Measurements from ENCODE around the gene FGD4.

FGD4 gene

GRCh38 chr12:32390572-32391219, 8.7 kb upstream of the FGD4 start:
- H3K9me3 Mint-ChIP-seq: no peaks in the 10 kb centered on the region
- intact Hi-C loops (cut with micrococcal nuclease): no loop called here
- peaks cover 6% of the 10 kb centered on the region for H3K4me1 Mint-ChIP-seq (ENCODE audit: low read depth)
- H3K36me3 Mint-ChIP-seq (ENCODE audit: low read depth): no peaks in the 10 kb centered on the region
- H3K27me3 Mint-ChIP-seq: peaks cover 24% of the 10 kb centered on the region
- no peak overlapping the region for H3K27ac Mint-ChIP-seq
- H3K4me3 Mint-ChIP-seq: peak overlapping the region; percentile 65

- no peaks in the 10 kb centered on the region for H3K9me3 Mint-ChIP-seq
- H3K4me3 Mint-ChIP-seq: no peak overlapping the region
- H3K4me1 Mint-ChIP-seq (ENCODE audit: low read depth): peaks cover 15% of the 10 kb centered on the region
- no peak overlapping the region for H3K27ac Mint-ChIP-seq
- peaks cover 6% of the 10 kb centered on the region for H3K36me3 Mint-ChIP-seq (ENCODE audit: low read depth)
- peaks cover 42% of the 10 kb centered on the region for H3K27me3 Mint-ChIP-seq
- intact Hi-C loops (cut with micrococcal nuclease): no loop called here
Measured at GRCh38 chr12:32395026-32395425, 4.3 kb upstream of the FGD4 start.

DNA sequence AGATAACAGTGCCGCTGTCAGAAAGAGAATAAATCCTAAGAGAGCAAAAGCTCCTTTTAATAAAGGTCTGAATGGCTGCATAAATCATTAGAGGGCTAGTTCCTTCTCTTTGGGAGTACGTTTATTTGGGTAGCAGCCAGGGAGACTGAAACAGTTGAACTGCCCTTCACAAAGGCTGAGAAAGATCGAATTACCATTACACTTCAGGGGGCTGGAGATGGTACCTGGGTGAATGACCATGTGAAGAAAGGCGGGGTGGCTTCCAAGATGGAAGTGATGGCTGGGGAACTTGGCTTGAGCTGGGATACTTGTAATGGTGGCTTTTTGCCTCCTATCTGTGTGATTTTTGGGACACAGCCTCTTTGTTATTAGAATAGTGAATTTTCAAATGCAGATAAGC, 1.7 kb upstream of the FGD4 start:
- H3K4me1 Mint-ChIP-seq (ENCODE audit: low read depth): peaks cover 15% of the 10 kb centered on the region
- no peaks in the 10 kb centered on the region for H3K9me3 Mint-ChIP-seq
- H3K27ac Mint-ChIP-seq: no peak overlapping the region
- H3K36me3 Mint-ChIP-seq (ENCODE audit: low read depth): peaks cover 6% of the 10 kb centered on the region
- H3K4me3 Mint-ChIP-seq: no peak overlapping the region
- peaks cover 47% of the 10 kb centered on the region for H3K27me3 Mint-ChIP-seq
- intact Hi-C loops (cut with micrococcal nuclease): no loop called here

DNA sequence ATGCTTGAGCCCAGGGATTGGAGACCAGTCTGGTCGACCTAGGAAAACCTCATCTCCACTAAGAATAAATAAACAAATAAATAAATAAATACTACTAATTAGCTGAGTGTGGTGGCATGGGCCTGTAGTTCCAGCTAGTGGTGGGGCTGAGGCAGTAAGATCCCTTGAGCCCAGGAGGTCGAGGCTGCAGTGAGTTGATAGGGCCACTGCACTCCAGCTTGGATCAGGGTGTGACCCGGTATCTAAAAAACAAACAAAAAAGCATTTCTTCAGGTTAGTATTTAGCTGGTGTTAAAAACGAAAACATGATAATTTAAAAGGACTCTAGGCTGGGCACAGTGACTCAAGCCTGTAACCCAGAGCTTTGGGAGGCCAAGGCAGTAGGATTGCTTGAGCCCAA, 1.2 kb upstream of the FGD4 start:
- no peak overlapping the region for H3K27ac Mint-ChIP-seq
- H3K27me3 Mint-ChIP-seq: peaks cover 46% of the 10 kb centered on the region
- no peak overlapping the region for H3K4me3 Mint-ChIP-seq
- intact Hi-C loops (cut with micrococcal nuclease): no loop called here
- peaks cover 6% of the 10 kb centered on the region for H3K36me3 Mint-ChIP-seq (ENCODE audit: low read depth)
- H3K4me1 Mint-ChIP-seq (ENCODE audit: low read depth): peaks cover 19% of the 10 kb centered on the region
- no peaks in the 10 kb centered on the region for H3K9me3 Mint-ChIP-seq

DNA sequence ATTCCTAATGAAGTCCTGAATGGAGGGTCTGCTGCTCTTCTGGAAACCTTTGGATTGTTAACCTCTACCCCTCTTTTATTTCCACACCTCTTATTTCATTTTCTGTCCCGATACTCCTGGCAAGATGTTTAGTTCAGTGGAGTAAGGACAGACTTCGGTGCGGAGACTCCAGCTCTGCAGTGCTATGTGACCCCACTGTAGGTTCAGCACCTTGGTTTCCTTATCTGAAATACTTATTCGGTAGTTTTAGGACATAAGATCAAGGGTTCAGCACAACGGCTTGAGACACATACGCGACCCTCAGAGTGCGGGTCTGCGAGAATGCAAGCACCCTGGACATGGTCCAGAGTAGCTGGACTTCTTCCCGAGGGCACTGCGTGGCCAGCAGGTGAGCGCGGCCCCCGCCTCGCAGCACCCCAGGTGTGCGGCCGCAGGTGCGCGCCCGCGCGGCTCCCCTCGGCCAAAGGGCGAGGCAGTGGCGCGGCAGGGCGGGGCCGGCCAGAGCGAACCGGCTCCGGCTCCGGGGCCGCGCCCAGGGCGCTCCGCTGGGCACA, 465 bp upstream of the FGD4 start:
- Mint-ChIP-seq H3K9me3 (no peaks in the 10 kb centered on the region), H3K4me1 (ENCODE audit: low read depth) (peaks cover 27% of the 10 kb centered on the region), H3K27me3 (peaks cover 46% of the 10 kb centered on the region), H3K4me3 (peak overlapping the region; percentile 99), H3K36me3 (ENCODE audit: low read depth) (peaks cover 6% of the 10 kb centered on the region), H3K27ac (peak overlapping the region; percentile 83)
- intact Hi-C loops (cut with micrococcal nuclease): no loop called here

DNA sequence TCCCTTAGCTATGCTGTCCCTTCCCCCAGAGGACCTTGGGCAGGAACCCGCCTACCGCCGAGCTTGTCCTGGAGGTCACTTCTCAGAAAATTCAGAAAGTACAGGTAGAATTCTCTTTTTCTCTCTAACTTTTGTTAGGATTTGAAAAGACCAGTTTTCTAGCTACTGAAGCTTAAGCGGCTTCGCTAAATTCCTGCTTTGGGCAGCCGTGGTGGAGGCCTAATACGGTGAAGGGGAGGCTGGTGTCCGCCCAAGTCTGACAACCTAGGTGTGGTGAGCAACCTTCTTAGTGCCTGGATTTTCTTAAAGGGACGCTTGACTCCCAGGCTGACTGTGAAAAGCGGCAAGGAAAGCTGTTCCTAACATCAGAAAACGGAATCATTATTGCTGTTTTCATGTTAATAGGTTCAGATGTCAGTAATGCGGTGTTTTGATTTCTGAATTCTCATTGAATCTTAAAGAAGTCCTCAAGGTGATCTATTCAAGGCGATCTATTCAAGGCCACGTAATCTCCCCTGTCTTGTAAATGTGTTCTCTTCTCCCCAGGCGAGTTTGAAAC, 835 bp downstream of the FGD4 start:
- peaks cover 48% of the 10 kb centered on the region for H3K27me3 Mint-ChIP-seq
- peaks cover 6% of the 10 kb centered on the region for H3K36me3 Mint-ChIP-seq (ENCODE audit: low read depth)
- H3K4me3 Mint-ChIP-seq: peak overlapping the region; percentile 99
- H3K9me3 Mint-ChIP-seq: no peaks in the 10 kb centered on the region
- H3K4me1 Mint-ChIP-seq (ENCODE audit: low read depth): peaks cover 30% of the 10 kb centered on the region
- no peak overlapping the region for H3K27ac Mint-ChIP-seq
- intact Hi-C loops (cut with micrococcal nuclease): no loop called here

GRCh38 chr12:32400866-32401265, 1.5 kb downstream of the FGD4 start:
- Mint-ChIP-seq H3K9me3 (no peaks in the 10 kb centered on the region), H3K36me3 (ENCODE audit: low read depth) (peaks cover 6% of the 10 kb centered on the region), H3K4me1 (ENCODE audit: low read depth) (peaks cover 30% of the 10 kb centered on the region), H3K27me3 (peaks cover 46% of the 10 kb centered on the region), H3K4me3 (no peak overlapping the region), H3K27ac (no peak overlapping the region)
- intact Hi-C loops (cut with micrococcal nuclease): no loop called here

- Mint-ChIP-seq H3K36me3 (ENCODE audit: low read depth) (peaks cover 6% of the 10 kb centered on the region), H3K4me1 (ENCODE audit: low read depth) (peaks cover 30% of the 10 kb centered on the region), H3K9me3 (no peaks in the 10 kb centered on the region), H3K27ac (no peak overlapping the region), H3K4me3 (no peak overlapping the region), H3K27me3 (peaks cover 43% of the 10 kb centered on the region)
- intact Hi-C loops (cut with micrococcal nuclease): no loop called here
Measured at GRCh38 chr12:32402170-32402569, 2.8 kb downstream of the FGD4 start.

DNA sequence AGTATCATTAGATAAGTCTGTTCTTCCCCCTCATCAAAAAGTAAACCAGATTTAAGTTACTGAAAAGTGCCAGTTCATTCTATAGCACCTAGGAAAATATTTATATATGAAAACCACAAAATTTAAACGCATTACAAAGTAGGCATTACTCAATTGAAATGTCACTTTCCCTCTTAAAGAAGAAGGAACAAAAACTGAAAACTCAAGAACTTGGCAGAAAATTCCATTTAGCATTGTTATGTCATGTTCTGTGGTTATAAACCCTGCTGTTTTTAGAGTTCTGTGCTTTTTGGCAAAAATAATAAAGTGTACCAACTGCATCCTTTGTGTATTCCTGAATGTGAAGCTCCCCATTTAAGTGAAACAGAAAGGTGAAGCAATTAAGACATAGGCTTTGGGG, 3.6 kb downstream of the FGD4 start:
- Mint-ChIP-seq H3K4me3 (peak overlapping the region; percentile 45), H3K27me3 (peaks cover 43% of the 10 kb centered on the region)
- intact Hi-C loops (cut with micrococcal nuclease): no loop called here

GRCh38 chr12:32407795-32408194, 8.4 kb downstream of the FGD4 start:
- Mint-ChIP-seq H3K27ac (no peak overlapping the region), H3K9me3 (no peaks in the 10 kb centered on the region), H3K36me3 (ENCODE audit: low read depth) (no peaks in the 10 kb centered on the region), H3K27me3 (peaks cover 22% of the 10 kb centered on the region), H3K4me1 (ENCODE audit: low read depth) (peaks cover 21% of the 10 kb centered on the region), H3K4me3 (no peak overlapping the region)
- intact Hi-C loops (cut with micrococcal nuclease): no loop called here

More for the DNA sequence above, 3.6 kb downstream of the FGD4 start:
- Mint-ChIP-seq H3K27ac (no peak overlapping the region), H3K36me3 (ENCODE audit: low read depth) (peaks cover 6% of the 10 kb centered on the region), H3K9me3 (no peaks in the 10 kb centered on the region), H3K4me1 (ENCODE audit: low read depth) (peaks cover 30% of the 10 kb centered on the region)

- intact Hi-C loops (cut with micrococcal nuclease): no loop called here
- Mint-ChIP-seq H3K27ac (no peak overlapping the region), H3K4me1 (ENCODE audit: low read depth) (peaks cover 6% of the 10 kb centered on the region), H3K4me3 (no peak overlapping the region), H3K36me3 (ENCODE audit: low read depth) (no peaks in the 10 kb centered on the region), H3K27me3 (peaks cover 22% of the 10 kb centered on the region), H3K9me3 (no peaks in the 10 kb centered on the region)
Measured at GRCh38 chr12:32413412-32413811, 14.1 kb downstream of the FGD4 start.

DNA sequence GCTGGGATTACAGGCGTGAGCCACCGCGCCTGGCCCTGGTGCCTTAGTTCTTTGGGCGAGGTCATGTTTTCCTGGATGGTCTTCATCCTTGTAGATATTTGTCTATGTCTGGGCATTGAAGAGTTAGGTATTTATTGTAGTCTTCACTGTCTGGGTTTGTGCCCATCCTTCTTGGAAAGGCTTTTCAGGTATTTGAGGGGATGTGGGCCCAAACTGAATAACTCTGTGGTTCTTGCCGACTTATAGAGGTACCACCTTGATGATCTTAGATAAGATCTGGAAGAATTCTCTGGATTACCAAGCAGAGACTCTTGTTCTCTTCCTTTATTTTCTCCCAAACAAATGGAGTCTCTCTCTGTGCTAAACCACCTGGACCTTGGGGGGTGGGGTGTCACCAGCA, 18.9 kb downstream of the FGD4 start:
- no peak overlapping the region for H3K4me3 Mint-ChIP-seq
- H3K27me3 Mint-ChIP-seq: peaks cover 42% of the 10 kb centered on the region
- H3K4me1 Mint-ChIP-seq (ENCODE audit: low read depth): peaks cover 26% of the 10 kb centered on the region
- intact Hi-C loops (cut with micrococcal nuclease): no loop called here
- no peaks in the 10 kb centered on the region for H3K36me3 Mint-ChIP-seq (ENCODE audit: low read depth)
- H3K9me3 Mint-ChIP-seq: no peaks in the 10 kb centered on the region
- H3K27ac Mint-ChIP-seq: no peak overlapping the region

DNA sequence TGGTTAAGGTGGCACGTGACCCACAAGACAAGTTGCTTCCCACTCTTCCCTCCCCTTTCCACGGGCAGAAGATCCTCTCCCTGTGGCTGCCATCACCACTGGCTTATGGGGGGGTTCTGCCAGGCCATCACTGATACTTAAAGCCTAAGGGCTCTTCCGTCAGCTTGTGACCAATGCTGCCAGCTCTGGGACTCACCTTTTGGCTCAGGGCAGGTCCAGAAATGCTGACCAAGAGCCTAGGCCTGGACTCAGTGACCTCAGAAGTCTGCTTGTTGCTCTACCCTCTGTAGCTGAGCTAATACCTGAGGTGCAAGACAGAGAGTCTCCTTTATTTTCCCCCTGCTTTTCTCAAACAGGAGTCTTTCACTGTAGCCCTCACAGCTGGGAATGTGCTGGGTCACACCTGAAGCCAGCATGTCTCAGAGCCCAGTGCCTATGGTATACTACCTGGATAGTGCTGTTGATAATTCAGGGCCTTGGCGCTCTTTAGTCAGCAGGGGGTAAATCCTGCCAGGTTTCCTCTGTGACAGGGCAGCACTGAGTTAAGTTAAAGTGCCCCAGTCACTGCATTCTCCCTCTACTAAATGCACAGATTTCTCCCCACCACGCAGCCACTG, 19.7 kb downstream of the FGD4 start:
- Mint-ChIP-seq H3K27me3 (peaks cover 42% of the 10 kb centered on the region), H3K4me1 (ENCODE audit: low read depth) (peaks cover 34% of the 10 kb centered on the region), H3K4me3 (no peak overlapping the region), H3K27ac (no peak overlapping the region), H3K9me3 (no peaks in the 10 kb centered on the region), H3K36me3 (ENCODE audit: low read depth) (no peaks in the 10 kb centered on the region)
- intact Hi-C loops (cut with micrococcal nuclease): no loop called here

- H3K4me1 Mint-ChIP-seq (ENCODE audit: low read depth): peaks cover 34% of the 10 kb centered on the region
- H3K9me3 Mint-ChIP-seq: no peaks in the 10 kb centered on the region
- no peaks in the 10 kb centered on the region for H3K36me3 Mint-ChIP-seq (ENCODE audit: low read depth)
- no peak overlapping the region for H3K27ac Mint-ChIP-seq
- H3K4me3 Mint-ChIP-seq: no peak overlapping the region
- intact Hi-C loops (cut with micrococcal nuclease): no loop called here
- peaks cover 47% of the 10 kb centered on the region for H3K27me3 Mint-ChIP-seq
Measured at GRCh38 chr12:32419520-32419960, 20.2 kb downstream of the FGD4 start.
